IPS DF 4.7 (cell line): ENCODE data around the gene RFC2.

Experiments used
- DNase-seq: peaks from one replicate; pipeline ENCODE4 v3.0.0-alpha.2; 2013; ENCODE audit warnings: low spot score; ENCODE audit errors: extremely low read depth

The RFC2 gene

GRCh38 chr7:74254129-74254857, at the start of gene RFC2:
Gene RFC2 (minus strand): TSS chr7:74254399. CDS start chr7:74254383, 16 bp downstream.
- DNase-seq = peak; percentile 76

DNA sequence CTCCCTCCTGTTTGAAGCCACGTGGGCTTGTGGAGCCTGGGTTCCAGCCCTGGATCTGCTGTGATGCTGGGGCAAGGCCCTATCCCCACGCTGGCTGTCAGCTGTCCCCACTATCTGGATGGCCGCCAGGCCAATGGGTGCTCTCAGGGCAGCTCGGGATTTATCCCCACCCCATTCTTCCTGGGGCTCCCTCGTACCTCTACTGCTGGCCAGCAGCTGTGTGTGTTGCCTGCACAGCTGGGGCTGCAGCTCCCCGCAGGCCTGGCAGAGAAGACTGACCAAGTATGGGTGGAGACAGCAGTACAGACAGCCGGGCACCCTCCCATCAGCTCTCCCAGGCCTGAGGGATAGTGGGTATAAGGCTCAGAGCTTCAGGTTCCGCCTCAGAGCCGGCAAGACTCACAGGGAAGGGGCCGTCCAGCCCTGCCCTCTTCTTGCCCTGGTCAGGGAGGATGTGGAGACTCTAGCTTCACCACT, 48.6 kb upstream of the RFC2 start:
- no peak for DNase-seq

DNA sequence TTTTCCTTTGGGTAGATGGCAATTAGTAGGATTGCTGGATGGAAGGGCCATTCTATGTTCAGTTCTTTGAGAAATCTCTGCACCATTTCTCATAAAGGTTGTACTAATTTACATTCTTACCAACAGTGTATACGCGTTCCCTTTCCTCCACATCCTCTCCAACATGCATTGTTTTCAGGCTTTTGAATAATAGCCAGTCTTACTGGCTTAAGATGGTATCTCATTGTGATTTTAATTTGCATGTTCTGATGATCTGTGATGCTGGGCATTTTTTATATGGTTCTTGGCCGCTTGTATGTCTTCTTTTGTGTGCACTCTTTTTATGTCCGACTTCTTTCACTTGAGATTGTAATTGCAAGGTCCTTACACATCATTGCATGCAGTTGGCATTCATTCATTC, 46.7 kb upstream of the RFC2 start:
- no peak for DNase-seq

GRCh38 chr7:74299401-74299800, 45.2 kb upstream of the RFC2 start:
- no peak for DNase-seq

- no peak for DNase-seq
Measured at GRCh38 chr7:74297516-74298233, 43.5 kb upstream of the RFC2 start.

DNA sequence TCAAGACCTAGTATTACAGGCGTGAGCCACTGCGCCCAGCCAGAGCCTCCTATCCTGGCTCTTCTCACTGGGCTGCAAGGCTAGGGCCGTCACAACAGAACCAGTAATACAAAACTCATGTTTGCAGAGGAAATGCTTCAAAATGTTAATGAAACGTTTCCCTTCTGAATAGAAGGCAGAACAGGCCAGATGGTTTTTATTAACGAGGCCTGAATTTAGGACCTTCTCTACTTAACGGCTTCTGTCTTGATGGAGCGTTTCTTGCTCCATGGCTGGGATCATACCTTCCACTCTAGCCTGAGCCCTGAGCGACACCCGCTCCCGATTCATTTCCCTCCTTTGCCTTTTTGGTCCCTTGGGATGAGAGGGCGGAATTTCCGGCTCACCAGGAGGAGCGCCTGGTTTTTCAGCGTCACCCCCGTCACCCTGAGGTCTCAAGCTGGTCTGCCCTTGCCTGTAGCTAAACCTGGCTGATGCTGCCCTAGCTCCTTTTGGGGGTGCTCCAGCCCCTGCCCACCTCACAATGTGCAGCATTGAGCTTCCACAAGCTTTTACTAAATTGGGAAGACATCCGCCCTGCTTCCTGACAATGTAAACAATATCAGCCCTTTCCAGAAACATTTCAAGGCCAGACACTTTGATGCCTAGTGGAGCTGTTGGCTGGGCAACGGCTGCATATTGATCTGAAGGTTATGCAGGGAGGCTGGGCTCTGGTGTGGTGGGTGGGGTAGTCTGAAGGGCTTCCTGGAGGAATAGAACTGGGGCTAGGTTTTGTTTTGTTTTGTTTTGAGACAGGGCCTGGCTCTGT, 40.2 kb upstream of the RFC2 start:
- no peak for DNase-seq

DNA sequence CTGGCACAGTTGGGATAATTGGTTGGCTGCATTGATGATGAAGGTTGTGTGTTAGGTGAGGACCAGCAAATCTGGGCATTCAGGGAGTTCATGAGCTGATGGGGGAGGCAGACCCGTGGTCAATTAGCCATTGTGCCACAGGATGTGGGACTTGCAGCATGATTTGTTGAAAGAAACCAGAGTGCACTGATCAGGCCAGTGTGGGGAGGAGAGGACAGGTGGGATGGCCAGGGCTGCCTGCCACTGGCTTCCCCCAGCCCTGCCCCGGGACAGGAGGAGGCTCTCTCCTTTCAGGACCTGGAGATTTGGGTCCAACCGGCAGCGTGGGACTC, 39.3 kb upstream of the RFC2 start:
- DNase-seq = no peak

DNA sequence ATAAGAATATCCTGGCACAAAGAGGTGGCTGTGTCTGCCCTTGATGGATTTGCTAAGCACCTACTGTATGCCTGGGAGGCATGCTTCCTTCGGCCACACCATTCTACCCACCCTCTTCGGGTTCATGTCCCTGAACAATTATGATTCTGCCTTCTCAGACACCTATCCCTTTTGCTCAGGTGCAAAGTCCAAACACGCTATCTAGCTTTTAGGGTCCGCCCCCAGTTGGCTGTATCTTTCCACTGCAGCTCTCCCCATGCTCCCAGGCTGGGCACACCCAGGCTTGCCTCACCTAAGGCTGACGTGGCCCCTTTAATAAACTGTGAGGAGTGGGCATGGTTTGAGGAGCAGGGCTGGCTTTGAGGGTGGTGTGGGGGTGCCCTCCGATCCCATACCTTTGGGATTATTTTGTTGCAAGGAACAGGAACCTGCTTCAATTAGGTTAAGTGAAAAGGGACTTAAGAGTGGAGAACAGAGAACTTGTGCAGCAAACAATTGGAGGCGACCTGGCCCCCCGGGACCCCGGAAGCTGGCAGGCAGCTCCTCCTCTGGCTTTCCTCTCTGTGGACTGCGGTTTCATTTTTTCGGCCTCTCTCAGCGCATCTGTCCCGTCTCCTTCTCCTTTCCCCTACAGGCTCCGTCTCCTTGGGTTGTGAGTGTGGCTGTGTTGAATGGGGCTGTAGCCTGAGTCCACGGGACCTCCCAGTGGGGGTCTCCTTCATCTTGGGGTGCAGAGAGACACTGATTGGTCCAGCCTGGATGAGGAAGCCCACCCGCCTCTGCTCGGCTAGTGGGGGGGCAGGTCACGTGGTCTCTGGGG, 38.8 kb upstream of the RFC2 start:
- no peak for DNase-seq

DNA sequence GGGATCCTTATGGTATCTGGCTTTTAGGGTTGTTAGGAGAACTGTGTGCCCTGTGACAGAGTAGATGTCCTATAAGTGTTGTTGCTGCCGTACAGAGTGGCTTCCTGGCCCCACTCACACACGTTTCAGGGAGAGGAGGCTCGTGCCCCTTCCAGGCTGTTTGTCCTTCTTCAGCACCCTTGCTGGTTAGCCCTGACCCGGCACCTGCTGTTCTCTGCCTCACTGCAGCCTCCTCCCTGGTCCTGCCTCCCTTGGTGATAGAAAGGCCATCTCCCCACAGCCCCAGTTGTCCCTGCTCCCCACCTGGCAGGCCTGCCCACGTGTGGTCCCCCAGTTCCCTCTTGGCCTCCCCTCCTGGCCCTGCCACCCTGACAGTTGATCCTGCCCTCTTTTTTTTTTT, 37.3 kb upstream of the RFC2 start:
- DNase-seq = no peak

- no peak for DNase-seq
Measured at GRCh38 chr7:74290981-74291441, 36.8 kb upstream of the RFC2 start.

DNA sequence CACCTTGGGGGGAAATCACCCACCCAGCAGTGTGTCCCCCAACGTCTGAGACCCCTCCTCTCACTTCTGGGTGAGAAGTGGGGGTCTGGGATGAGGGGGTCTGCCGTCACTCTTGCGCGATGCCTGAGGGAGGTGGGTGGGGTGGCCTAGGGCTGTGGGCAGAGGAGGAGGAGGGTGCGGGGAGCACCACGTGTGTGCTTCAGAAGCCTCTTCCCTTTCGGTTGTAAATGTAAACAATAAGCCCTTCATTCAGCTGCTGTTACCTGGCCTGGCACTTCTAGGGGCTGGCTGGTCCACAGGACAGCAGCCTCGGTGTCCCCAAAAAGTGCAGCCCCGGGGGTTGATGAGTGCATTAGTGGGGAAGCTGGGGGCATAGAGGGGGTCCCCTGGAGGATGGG, 36.4 kb upstream of the RFC2 start:
- no peak for DNase-seq

GRCh38 chr7:74289659-74290552, 35.7 kb upstream of the RFC2 start:
- DNase-seq = no peak

DNA sequence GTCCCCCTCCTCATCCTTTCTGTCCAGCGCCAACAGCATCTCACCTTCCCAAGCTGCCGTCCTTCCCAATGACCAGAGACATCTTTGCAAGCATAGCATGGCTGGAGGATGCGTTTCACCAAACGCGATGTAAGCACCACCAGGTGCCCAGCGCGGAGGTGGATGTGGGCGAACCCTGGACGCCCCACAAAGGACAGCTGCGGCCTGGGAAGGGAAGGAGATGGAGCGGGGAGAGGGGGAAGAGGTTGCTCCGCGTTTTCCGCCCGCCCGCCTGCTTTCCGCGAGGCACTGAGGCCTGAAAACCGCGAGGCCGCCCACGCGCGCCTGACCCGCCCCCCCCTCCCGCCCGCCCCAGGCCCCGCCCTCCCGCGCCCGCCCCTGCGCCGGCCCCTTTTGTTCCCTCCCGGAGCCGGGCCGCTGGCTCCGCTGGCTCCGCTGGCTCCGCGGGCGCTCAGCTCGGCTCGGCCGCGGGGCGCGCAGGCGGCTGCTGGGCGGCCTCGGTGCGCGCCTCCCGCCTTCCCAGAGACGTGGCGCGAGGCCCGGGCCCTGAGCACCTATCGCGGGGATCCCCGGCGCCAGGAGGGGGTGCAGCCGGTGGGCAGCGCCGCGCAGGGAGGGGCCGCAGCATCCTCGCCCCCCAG, 34.9 kb upstream of the RFC2 start, which contains the start of gene CLIP2:
CLIP2 (plus strand) TSS at position 390 of the 641 bp plus-strand sequence. CDS start 28,140 bp downstream, outside the sequence.
- no peak for DNase-seq

DNA sequence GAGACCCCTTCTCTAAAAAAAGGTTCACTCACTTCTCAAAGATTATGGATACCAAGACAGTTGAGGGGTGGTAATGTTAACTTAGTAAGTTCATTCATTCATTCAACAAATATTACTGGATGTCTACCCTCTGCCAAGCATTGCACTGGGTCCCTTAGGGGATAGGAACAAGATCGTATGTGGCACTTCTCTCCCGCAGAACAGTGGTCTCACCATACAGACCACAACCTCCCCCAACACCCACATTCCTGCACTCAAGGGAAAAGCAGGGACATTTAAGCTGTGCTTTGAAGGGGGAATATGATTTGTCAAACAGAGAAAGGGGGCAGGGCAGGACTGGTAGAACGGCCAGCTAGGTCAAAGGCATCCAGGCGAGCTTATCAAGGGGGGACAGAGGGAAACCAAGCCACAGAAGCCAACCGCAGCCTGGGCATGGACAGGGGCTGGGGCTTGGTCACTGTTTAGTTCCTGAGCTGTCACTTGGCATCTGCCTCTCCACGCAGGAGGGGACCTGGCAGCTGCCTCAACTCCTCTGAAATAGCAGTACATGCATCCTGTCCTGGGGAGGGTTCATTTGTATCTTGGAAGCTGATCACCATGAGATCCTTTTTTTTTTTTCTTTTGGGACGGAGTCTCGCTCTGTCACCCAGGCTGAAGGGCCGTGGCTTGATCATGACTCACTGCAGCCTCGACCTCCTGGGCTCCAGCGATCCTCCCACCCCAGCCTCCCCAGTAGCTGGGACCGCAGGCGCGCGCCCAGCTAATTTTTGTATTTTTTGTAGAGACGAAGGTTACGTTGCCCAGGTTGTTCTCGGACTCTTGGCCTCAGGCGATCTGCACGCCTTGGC, 34.1 kb upstream of the RFC2 start:
- no peak for DNase-seq

DNA sequence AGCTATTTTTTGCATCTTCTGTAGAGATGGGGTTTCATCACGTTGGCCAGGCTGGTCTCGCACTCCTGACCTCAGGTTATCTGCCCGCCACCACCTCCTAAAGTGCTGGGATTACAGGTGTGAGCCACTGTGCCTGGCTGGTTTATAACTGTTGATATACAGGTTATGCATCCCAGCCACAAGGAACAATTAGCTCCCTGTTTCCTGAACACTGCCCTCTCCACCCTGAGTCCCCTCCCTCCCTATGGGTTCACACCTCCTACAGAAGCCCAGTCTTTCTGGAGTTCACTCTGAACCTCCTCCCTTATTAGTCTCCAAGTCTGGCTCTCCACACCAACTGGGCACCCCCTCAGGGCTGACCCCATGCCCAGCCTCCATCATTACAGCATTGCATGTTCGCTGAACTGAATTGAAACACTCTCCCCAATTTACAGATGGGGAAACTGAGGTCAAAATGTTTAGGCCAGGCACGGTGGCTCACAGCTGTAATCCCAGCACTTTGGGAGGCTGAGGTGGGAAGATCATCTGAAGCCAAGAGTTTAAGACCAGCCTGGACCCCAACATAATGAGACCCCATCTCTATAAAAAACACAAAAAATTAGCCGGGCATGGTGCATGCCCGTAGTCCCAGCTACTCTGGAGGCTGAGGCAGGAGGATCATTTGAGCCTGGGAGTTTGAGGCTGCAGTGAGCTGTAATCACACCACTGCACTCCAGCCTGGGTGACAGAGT, 33.3 kb upstream of the RFC2 start:
- DNase-seq = no peak

- DNase-seq = no peak
Measured at GRCh38 chr7:74286131-74286530, 31.9 kb upstream of the RFC2 start.

- DNase-seq = no peak
Measured at GRCh38 chr7:74284781-74285259, 30.6 kb upstream of the RFC2 start.
